GM12874 (cell line): Measurements from ENCODE around the gene BCKDHB.
A peak's percentile ranks its signal among the peaks of the same experiment; 100 is the strongest.

Experiments used
- CTCF ChIP-seq: IDR thresholded peaks from 2 replicates; pipeline ENCODE4 v1.5.1; 2011; ENCODE audit warnings: low read depth, mild to moderate bottlenecking, control low read depth, low read length, moderate library complexity; ENCODE audit not compliant: insufficient read depth

The BCKDHB gene

GRCh38 chr6:80211286-80211685 is 104.8 kb downstream of the BCKDHB start:
- TF ChIP-seq CTCF = no peak

GRCh38 chr6:80214436-80215022 is 108.1 kb downstream of the BCKDHB start:
- TF ChIP-seq CTCF = peak; percentile 68; the same call in 1 of the 2 replicates

GRCh38 chr6:80215063-80215462 is 108.6 kb downstream of the BCKDHB start:
- no peak for TF ChIP-seq CTCF

GRCh38 chr6:80217794-80218193 is 111.3 kb downstream of the BCKDHB start:
- no peak for TF ChIP-seq CTCF

GRCh38 chr6:80223743-80224212 is 117.3 kb downstream of the BCKDHB start:
- no peak for TF ChIP-seq CTCF

- TF ChIP-seq CTCF = no peak
These were observed 119.7 kb downstream of the BCKDHB start for GRCh38 chr6:80226151-80226550.

- TF ChIP-seq CTCF = no peak
These were observed 120.2 kb downstream of the BCKDHB start for GRCh38 chr6:80226699-80227098.
